Loucy (cell line): ENCODE data around the gene SCFD1.
"Not testable (repeated sequence)": the region's sequence is repeated elsewhere in the genome, so short reads cannot be mapped to it uniquely, and the experiment has no call there.

Experiments
- H2AFZ ChIP-seq: fragments of 200-600 bp; sonication (generic); 2 replicates; pipeline ENCODE4 v1.6.0; 2016; ENCODE audit warnings: antibody characterized with exemption, mild to moderate bottlenecking, low read length, moderate library complexity
- H3F3A ChIP-seq: fragments of 200-600 bp; 2 replicates; pipeline ENCODE4 v1.6.0; 2016; ENCODE audit warnings: antibody characterized with exemption, low read depth, mild to moderate bottlenecking
- H3K27me3 ChIP-seq: fragments of 200-600 bp; sonication (generic); 2 replicates; pipeline ENCODE4 v1.6.1; 2014; ENCODE audit warnings: low read length, mild to moderate bottlenecking; ENCODE audit not compliant: insufficient read depth, poor library complexity, severe bottlenecking
- H3K36me3 ChIP-seq: fragments of 200-600 bp; sonication (generic); 2 replicates; pipeline ENCODE4 v1.6.1; 2016; ENCODE audit warnings: low read length; ENCODE audit not compliant: insufficient read depth
- H3K4me1 ChIP-seq: fragments of 200-600 bp; sonication (generic); 2 replicates; pipeline ENCODE4 v1.5.1; 2014; ENCODE audit warnings: low read length, mild to moderate bottlenecking; ENCODE audit not compliant: insufficient read depth, poor library complexity, severe bottlenecking
- H3K4me2 ChIP-seq: fragments of 200-600 bp; sonication (generic); 2 replicates; pipeline ENCODE4 v1.6.0; 2014; ENCODE audit warnings: antibody characterized with exemption, low read length, low read depth, mild to moderate bottlenecking; ENCODE audit not compliant: poor library complexity, severe bottlenecking
- H3K4me3 ChIP-seq: fragments of 200-600 bp; sonication (generic); 2 replicates; pipeline ENCODE4 v1.5.1; 2014; ENCODE audit warnings: low read length, mild to moderate bottlenecking, mixed read lengths; ENCODE audit not compliant: poor library complexity, severe bottlenecking
- H3K79me2 ChIP-seq: fragments of 200-600 bp; sonication (generic); 2 replicates; pipeline ENCODE4 v1.6.1; 2014; ENCODE audit warnings: low read length; ENCODE audit not compliant: insufficient read depth
- H3K9ac ChIP-seq: fragments of 200-600 bp; sonication (generic); 2 replicates; pipeline ENCODE4 v1.6.0; 2014; ENCODE audit warnings: mild to moderate bottlenecking, low read depth, low read length, moderate library complexity; ENCODE audit not compliant: poor library complexity, severe bottlenecking
- H3K9me2 ChIP-seq: fragments of 200-600 bp; sonication (generic); replicated peaks from 2 replicates; pipeline ENCODE4 v1.6.1; 2016; ENCODE audit warnings: low read depth, low read length, mixed read lengths
- H3K9me3 ChIP-seq: fragments of 200-600 bp; sonication (generic); 2 replicates; pipeline ENCODE4 v1.6.1; 2014; ENCODE audit warnings: mild to moderate bottlenecking, antibody characterized with exemption, low read length, low read depth; ENCODE audit not compliant: insufficient read depth
- H4K20me1 ChIP-seq: fragments of 200-600 bp; sonication (generic); 2 replicates; pipeline ENCODE4 v1.6.0; 2014; ENCODE audit warnings: antibody characterized with exemption, low read length, mild to moderate bottlenecking; ENCODE audit not compliant: insufficient read depth, poor library complexity, severe bottlenecking
- CTCF ChIP-seq: fragments of 200-600 bp; sonication (generic); conservative IDR thresholded peaks from 2 replicates; pipeline ENCODE4 v1.5.1; 2014; ENCODE audit warnings: mild to moderate bottlenecking, antibody characterized with exemption, low read length
- EZH2phosphoT487 ChIP-seq: fragments of 200-600 bp; IDR thresholded peaks from 2 replicates; pipeline ENCODE4 v1.6.1; 2018; ENCODE audit warnings: antibody characterized with exemption, mild to moderate bottlenecking, moderate library complexity, borderline replicate concordance

SCFD1 gene

DNA sequence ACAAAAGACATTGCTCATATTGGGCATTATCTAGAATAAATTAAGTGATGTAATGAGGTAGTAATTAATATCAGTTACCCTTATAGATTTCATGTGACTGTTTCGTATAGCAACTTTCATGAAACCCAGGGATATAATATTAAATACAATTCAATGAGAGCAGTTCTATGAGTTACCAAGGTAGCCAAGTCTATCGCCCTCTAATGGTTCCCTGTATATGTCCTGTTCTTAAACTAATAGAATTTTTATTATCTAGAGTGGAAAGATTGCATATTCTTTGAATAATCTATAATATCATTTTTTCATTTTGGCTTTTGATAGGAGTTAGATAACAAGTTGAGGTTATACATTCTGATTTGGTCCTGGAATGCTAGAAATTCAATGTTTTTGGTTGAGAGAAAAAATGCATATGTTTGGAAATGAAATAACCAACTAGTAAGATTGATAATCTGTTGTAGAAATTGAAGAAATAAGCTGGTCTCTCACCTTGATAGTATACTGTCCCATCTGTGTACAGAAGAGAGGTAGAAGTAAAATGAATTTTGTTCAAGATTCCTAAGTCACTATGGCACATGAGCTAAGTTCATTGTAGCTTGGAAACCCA, 59.7 kb downstream of the SCFD1 start:
- H2AFZ ChIP-seq = no peak overlapping the region
- no peak overlapping the region for H3K4me2 ChIP-seq
- H3F3A ChIP-seq = no peaks in the 10 kb centered on the region; the same call in 1 of the 2 replicates
- peaks cover 6% of the 10 kb centered on the region for H3K4me1 ChIP-seq
- no peak overlapping the region for H3K9ac ChIP-seq
- H3K36me3 ChIP-seq = peaks cover 24% of the 10 kb centered on the region; the same call in 1 of the 2 replicates
- no peaks in the 10 kb centered on the region for H3K9me2 ChIP-seq
- H3K79me2 ChIP-seq = no peaks in the 10 kb centered on the region
- H3K4me3 ChIP-seq = no peak overlapping the region
- H3K27me3 ChIP-seq = no peaks in the 10 kb centered on the region
- H3K9me3 ChIP-seq = no peaks in the 10 kb centered on the region
- H4K20me1 ChIP-seq = peaks cover 8% of the 10 kb centered on the region
- TF ChIP-seq EZH2phosphoT487 (no peak), CTCF (peak; percentile 81)

GRCh38 chr14:30690487-30691355, 68.6 kb downstream of the SCFD1 start:
- not testable (repeated sequence) for H3K4me3 ChIP-seq, H3K4me2 ChIP-seq, H3F3A ChIP-seq

DNA sequence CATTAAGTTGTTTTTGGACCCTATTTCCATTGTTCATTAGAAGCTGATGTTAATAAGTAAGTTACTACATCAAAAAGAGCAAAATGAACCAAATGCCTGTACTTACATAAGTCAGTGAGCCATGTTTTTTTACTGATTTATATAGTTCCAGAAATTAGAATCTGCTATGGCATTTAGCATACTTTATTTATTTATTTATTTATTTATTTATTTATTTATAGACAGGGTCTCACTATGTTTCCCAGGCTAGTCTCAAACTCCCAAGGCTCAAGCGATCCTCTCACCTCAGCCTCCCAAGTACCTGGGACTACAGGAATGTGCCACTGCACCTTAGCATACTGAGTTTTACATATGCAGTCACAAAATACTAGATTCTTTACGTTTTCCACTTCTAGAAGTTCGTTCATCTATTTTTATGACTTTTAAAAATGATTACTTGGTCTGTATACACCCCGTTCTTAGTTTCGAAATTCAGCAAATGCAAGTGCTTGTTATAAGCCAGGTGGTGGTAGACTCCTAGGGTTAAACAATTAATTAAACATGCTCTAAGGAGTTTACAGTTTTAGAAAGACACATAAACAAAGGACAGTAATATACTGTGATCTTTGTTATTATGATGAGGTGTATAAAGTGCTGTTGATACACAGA, 69.8 kb downstream of the SCFD1 start:
- TF ChIP-seq EZH2phosphoT487 = no peak
- TF ChIP-seq CTCF = no peak
- Histone ChIP-seq H2AFZ (no peak overlapping the region), H3K4me3 (no peak overlapping the region), H3K36me3 (peaks cover 27% of the 10 kb centered on the region; the same call in 1 of the 2 replicates), H3K4me2 (no peak overlapping the region), H3K9ac (no peak overlapping the region), H3K4me1 (no peaks in the 10 kb centered on the region), H3K79me2 (no peaks in the 10 kb centered on the region), H3K9me3 (no peaks in the 10 kb centered on the region), H3K9me2 (no peaks in the 10 kb centered on the region), H3K27me3 (no peaks in the 10 kb centered on the region), H4K20me1 (no peaks in the 10 kb centered on the region), H3F3A (no peaks in the 10 kb centered on the region)

More at GRCh38 chr14:30690487-30691355, 68.6 kb downstream of the SCFD1 start:
- not testable (repeated sequence) for H3K79me2 ChIP-seq, H3K4me1 ChIP-seq, H4K20me1 ChIP-seq, H3K9me2 ChIP-seq, H3K9ac ChIP-seq, H3K27me3 ChIP-seq, H3K9me3 ChIP-seq, H2AFZ ChIP-seq
- H3K36me3 ChIP-seq = peaks cover 21% of the 10 kb centered on the region; the same call in 1 of the 2 replicates
